NCI-H2171 treated with DMSO at 0.1 percent for 48 hours (cell line): ENCODE data around the gene SDK1.
"Not testable (repeated sequence)": the region's sequence is repeated elsewhere in the genome, so short reads cannot be mapped to it uniquely, and the experiment has no call there.

Experiments
- DNase-seq: peaks from one replicate; lab custom pipeline; 2025; lab: John Stamatoyannopoulos, UW

SDK1 gene

DNA sequence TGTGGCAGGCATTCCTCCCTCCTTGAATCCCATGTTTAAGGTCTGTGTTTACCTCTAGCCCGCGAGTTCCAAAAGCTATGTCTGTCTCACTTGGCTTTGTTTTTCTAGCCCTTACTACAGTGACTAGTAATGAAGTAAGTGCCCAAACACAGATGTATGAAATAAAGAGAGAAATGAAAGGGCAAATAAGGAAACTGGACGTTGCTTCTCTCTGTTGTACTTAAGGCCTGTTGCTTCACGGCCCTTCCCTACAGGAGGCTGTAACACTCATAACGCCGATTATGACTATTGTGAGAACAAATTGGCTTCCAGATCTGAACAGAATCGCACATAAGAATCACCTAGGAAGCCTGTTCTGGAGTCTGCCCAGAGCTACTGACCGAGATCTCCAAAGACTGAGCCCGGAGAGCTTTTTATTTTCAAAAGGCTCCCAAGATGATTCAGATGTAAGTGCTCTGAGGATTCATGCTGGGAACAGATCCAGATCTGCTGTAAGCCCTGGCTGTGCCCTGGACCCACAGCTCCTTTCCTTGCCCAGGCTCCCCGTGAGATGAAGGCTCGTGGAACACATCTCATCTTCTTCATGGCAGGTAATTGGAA is 432.6 kb downstream of the SDK1 start:
- DNase-seq, result no peak

DNA sequence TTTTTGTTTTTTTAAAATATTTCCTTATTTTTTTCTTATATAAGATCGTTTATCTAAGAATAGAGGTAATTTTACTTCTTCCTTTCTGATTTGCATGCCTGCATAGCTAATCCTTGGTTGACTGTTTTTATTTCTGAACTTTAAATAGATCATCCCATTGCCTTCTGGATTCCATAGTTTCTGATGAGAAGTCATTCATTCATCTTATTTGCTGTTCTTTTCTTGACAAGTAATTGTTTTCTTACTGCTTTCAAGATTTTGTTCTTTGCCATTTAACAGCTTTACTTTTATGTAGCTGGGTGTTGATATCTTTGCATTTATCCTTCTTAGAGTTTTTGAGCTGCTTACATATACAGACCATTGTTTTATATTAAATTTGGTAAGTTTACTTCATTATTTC is 437.9 kb downstream of the SDK1 start:
- DNase-seq, result peak; percentile 30

- DNase-seq, result no peak
These were observed 438.9 kb downstream of the SDK1 start for GRCh38 chr7:3739983-3740382.

GRCh38 chr7:3747467-3747866 is 446.4 kb downstream of the SDK1 start:
- no peak for DNase-seq

- no peak for DNase-seq
These were observed 447.3 kb downstream of the SDK1 start for GRCh38 chr7:3748389-3748788.

DNA sequence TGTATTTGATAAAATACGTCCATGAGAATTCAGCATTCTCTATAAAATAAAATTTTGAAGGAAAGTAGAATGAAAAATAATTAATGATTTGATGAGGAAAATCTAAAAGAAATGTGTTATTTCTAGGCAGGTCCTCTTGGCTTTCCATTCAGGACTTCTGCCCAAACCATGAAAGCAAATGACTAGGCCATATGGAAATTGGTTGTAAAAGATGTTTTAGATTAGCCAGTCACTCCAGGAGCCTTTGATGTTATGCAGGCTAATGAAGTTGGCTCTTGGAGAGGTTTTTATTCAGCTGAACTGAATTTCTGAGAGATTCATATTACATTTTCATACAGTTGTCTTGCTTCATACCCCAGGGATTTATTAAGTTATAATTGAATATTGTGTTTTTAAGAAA is 452.8 kb downstream of the SDK1 start:
- no peak for DNase-seq

- DNase-seq, result no peak
These were observed 453.7 kb downstream of the SDK1 start for GRCh38 chr7:3754493-3755341.

DNA sequence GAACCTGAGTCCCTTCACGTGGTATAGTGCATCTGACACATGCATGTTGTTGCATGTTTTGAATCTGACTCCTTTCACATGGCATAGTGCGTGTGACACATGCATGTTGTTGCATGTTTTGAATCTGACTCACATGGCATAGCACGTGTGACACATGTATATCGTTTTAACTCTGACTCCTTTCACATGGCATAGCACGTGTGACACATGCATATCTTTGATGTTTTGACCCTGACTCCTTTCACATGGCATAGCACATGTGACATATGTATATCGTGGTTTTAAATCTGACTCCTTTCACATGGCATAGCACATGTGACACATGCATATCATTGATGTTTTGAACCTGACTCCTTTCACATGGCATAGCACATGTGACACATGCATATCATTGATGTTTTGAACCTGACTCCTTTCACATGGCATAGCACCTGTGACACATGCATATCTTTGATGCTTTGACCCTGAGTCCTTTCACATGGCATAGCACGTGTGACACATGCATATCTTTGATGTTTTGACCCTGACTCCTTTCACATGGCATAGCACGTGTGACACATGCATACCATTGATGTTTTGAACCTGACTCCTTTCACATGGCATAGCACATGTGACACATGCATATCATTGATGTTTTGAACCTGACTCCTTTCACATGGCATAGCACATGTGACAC is 454.9 kb downstream of the SDK1 start:
- DNase-seq, result not testable (repeated sequence)

- no peak for DNase-seq
These were observed 456.0 kb downstream of the SDK1 start for GRCh38 chr7:3757059-3757458.

DNA sequence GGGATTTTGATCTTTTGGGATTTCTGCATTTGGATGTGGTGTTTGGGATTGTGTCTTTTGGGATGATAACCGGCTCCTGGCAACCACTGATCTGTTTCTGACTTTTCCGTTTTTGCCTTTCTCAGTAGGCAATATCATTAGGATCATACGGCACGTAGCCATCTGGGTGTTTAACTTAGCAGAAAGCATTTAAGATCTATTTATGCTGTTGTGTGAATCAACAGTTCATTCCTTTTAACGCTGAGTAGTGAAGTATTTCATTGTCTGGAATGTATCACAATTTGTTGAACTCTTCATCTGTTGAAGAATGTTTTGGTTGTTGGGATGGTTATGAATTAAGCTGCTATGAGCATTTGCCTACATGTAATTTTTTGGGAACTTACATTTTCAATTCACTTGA is 459.6 kb downstream of the SDK1 start:
- DNase-seq, result peak; percentile 15

- no peak for DNase-seq
These were observed 461.2 kb downstream of the SDK1 start for GRCh38 chr7:3762146-3762831.

- DNase-seq, result no peak
These were observed 467.1 kb downstream of the SDK1 start for GRCh38 chr7:3767917-3768777.

- DNase-seq, result no peak
These were observed 470.9 kb downstream of the SDK1 start for GRCh38 chr7:3771906-3772305.

GRCh38 chr7:3778345-3778744 is 477.3 kb downstream of the SDK1 start:
- no peak for DNase-seq

GRCh38 chr7:3780016-3780415 is 479.0 kb downstream of the SDK1 start:
- DNase-seq, result no peak

- DNase-seq, result no peak
These were observed 479.5 kb downstream of the SDK1 start for GRCh38 chr7:3780525-3780924.

DNA sequence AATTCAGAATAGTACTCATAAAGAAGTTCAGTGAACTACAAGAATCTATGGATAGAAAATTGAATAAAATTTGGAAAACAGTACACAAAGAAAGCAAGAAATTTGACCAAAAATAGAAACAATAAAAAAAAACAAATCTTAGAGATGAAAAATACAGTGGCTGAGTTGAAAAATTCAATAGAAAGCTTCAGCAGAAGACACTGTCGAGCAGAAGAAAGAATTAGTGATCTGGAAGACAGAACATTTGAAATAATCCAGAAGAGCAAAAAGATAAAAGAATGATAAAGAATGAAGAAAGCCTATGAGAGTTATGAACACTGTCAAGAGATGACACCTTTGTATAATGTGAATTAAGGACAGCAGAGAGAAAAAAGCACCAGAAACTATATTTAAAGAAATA is 480.6 kb downstream of the SDK1 start:
- no peak for DNase-seq

DNA sequence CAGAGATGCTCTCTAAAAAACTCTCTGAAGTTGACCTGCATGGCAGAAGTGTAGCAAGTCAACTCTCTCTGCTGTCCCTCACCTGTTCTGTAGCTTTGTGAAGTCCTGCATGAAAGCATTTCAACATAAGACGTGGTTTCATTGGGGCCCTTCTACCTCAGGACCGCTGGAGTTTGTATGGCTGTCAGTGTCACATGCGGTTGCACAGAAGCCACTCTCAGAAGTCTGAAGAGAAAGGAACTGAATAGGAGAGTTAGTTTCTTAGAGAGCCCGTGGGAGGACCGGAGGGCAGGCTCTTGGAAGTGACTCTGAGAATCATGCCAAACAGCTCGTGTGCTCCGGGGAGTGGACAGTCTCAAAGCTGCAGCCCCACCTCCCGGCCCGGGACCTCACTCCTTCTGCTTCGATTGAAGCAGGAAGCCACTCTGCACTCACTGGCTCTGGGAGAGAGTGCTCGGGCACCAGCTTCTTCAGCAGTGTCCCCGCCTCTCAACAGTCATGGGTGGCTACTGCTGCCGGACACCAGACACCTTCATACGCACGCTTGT is 486.7 kb downstream of the SDK1 start:
- no peak for DNase-seq

- no peak for DNase-seq
These were observed 489.8 kb downstream of the SDK1 start for GRCh38 chr7:3790803-3791202.

DNA sequence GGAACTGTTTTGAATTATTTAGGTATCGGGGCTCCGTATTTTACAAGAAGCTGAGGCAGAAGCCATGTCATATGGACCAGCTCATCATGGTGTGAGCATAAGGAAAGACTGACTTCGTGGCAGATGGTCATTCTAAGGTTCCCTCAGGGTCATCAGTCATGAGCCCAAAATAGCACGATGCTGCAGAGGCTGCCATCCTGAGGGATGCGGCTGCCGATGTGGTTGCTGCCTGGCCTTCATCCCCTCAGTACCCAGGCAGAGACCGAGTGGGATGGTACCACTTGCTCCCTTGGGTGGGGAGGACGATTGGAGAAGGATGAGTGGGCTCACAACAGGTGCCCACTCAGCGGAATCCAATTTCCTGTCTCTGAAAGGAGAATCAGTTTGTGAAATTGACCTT is 490.3 kb downstream of the SDK1 start:
- DNase-seq, result no peak

DNA sequence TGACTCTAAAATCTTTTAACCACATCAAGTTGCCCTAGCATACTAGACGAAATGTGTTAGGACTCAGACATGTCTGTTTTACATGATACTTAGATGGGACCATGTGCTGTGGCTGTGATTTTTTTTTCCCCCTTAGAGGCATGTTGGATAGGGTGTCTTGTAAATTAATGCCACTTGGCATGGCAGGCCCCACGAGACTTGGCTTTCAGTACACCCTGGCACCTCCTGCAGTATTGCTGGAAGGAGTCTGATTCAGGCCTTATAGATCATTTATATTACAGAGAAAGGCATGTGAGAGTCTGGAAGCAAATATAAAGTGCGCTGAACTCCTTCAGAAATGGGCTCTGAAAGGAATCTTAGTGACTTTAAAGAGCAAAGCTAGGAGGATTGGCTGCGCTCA is 494.1 kb downstream of the SDK1 start:
- DNase-seq, result peak; percentile 76
